ENCODE results near the gene APIP.
"Not testable (repeated sequence)": the region's sequence is repeated elsewhere in the genome, so short reads cannot be mapped to it uniquely, and the experiment has no call there.

DNA sequence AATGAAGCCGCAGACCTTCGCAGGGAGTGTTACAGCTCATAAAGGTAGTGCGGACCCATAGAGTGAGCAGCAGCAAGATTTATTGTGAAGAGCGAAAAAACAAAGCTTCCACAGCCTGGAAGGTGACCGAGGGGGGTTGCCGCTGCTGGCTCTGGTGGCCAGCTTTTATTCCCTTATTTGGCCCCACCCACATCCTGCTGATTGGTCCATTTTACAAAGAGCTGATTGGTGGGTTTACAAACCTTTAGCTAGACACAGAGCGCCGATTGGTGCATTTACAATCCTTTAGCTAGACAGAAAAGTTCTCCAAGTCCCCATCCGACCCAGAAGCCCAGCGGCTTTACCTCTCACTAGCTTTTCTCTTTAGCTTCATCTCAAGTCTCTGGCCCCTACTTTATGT lies 2.6 kb downstream of the APIP start:
- TF ChIP-seq, protein P1, sequence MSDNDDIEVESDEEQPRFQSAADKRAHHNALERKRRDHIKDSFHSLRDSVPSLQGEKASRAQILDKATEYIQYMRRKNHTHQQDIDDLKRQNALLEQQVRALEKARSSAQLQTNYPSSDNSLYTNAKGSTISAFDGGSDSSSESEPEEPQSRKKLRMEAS (IDR thresholded peaks at IDR 0.05) = not testable (repeated sequence)
- TF ChIP-seq SMC3 (IDR thresholded peaks at IDR 0.05); RFX5 (IDR thresholded peaks at IDR 0.05); RAD21 (conservative IDR thresholded peaks at IDR 0.05 in 1 of 2, IDR thresholded peaks at IDR 0.05 in 1 of 2); POLR2A (IDR thresholded peaks at IDR 0.05; ENCODE audit: low read length): not testable (repeated sequence)
- TF ChIP-seq, protein P2, sequence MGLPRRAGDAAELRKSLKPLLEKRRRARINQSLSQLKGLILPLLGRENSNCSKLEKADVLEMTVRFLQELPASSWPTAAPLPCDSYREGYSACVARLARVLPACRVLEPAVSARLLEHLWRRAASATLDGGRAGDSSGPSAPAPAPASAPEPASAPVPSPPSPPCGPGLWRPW (IDR thresholded peaks at IDR 0.05) = not testable (repeated sequence)

All from A549 (cell line).